Suppressor macrophage (primary cell): ENCODE results near the gene MATN4.

Source experiments
- DNase-seq, 4 experiments: peaks; one replicate each; pipeline ENCODE4 v3.0.0-alpha.2; 2020 to 2022

Gene MATN4

GRCh38 chr20:45289942-45290676 lies 18.0 kb downstream of the MATN4 start:
- DNase-seq: no peak

- DNase-seq: no peak
Observed at GRCh38 chr20:45288860-45289259, 19.2 kb downstream of the MATN4 start.

- DNase-seq: no peak
Observed at GRCh38 chr20:45288376-45288775, 19.7 kb downstream of the MATN4 start.

DNA sequence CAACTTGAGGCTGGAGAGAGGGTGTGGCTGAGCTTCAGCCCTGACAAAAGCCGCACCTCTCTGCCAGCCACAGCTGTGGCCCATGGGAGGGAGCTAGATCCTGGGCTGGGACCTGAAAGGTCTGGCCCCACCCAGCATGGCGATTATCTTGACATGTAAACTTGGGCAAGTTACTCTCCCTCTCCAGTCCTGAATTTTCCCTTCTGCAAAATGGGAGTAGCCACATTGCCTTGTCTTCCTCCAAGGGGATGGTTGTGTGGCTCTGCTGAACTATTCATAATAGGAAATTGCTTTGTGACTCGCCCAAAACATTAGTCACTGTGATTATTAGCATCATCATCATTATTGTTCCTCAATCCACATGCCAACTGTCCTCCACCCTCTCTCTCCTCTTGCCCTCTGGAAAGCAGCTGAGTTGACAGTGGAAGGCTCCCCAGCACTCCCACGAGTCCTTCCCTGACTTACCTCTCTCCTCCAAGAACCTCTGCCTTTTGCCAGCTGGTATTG lies 24.5 kb downstream of the MATN4 start:
- peak in 3 of 4 experiments; percentile 11 to 40 (median 23) for DNase-seq

- no peak for DNase-seq
Observed at GRCh38 chr20:45282700-45283550, 25.2 kb downstream of the MATN4 start.

GRCh38 chr20:45279992-45280391 lies 28.1 kb downstream of the MATN4 start:
- no peak for DNase-seq

- no peak for DNase-seq
Observed at GRCh38 chr20:45275338-45275737, 32.8 kb downstream of the MATN4 start.

- no peak for DNase-seq
Observed at GRCh38 chr20:45269754-45270270, 38.3 kb downstream of the MATN4 start.

DNA sequence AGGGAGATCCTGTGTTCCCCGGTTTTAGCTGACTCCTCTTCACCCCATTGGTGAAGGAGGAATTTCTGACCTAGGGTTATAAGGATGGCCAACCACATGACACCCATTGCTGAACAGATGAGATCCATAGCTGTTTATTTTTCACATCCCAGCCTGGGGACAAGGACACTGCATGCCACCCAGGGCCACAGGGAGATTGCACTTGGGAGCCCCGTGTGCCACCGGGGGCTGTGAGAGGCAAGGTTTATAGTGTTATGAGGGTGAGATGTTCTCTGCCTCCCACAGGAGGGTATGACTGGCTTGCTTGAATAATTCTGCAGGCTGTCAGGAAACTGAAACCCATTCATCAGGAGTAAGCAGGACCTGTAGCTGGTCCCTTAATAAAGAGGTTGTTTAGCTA lies 39.0 kb downstream of the MATN4 start:
- no peak for DNase-seq

GRCh38 chr20:45268531-45268930 lies 39.6 kb downstream of the MATN4 start:
- no peak for DNase-seq

- DNase-seq: no peak
Observed at GRCh38 chr20:45266977-45267376, 41.1 kb downstream of the MATN4 start.

- DNase-seq: no peak
Observed at GRCh38 chr20:45263556-45264266, 44.4 kb downstream of the MATN4 start.

DNA sequence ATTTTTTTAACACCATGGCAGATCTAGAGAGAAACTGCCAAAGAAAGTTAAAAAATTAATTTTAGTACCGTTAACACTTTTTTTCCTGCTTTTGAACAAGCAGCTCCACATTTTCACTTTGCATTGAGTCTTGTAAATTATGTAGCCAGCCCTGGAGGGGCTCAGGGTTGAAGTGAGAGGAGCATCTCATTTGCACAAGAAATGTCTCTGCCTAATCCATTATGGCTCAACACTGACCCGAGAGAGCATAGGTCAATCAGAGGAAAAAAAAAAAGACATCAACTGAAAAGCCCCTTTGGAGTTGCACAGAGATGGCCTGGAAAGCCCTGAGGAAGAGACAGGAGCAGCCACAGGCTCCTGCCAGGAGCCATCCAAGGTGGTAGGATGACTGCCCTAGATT lies 49.4 kb downstream of the MATN4 start:
- DNase-seq: no peak

DNA sequence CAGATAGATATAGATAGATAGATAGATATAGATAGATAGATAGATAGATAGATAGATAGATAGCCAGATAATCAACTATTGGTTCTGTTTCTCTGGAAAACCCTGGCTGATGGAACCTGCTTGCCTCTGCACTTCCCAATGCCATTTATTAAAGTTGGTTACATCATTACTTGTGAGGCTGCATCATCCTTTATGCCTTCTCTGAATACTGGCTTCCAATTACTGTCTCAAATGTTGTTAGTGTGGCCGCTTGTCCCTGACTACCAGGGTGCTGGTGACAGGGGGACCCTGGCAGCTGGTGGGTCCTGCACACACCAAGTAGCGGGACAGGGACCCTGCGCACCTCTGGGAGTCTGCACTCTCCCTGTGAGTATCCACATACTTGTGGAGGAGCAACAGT lies 49.8 kb downstream of the MATN4 start:
- no peak for DNase-seq

DNA sequence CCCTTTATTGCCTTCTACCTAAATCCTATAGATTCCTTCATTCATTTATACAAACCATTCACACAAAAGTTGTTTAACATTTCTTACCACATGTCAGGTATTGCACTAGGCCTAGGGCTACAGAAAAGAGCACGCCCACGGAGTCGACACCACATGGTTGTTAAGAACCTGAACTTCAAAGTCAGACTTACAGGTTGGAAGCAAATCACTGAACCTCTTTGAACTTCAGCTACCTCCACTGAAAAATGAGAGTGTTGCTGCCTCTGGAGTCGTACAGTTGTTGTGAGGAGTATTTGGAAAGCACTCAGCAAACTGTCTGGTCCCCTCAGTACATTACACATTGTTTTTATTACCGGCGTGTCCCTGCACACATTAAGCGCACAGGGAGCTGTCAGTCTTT lies 50.4 kb downstream of the MATN4 start:
- peak in 2 of 4 experiments; percentile 2 to 8 for DNase-seq

DNA sequence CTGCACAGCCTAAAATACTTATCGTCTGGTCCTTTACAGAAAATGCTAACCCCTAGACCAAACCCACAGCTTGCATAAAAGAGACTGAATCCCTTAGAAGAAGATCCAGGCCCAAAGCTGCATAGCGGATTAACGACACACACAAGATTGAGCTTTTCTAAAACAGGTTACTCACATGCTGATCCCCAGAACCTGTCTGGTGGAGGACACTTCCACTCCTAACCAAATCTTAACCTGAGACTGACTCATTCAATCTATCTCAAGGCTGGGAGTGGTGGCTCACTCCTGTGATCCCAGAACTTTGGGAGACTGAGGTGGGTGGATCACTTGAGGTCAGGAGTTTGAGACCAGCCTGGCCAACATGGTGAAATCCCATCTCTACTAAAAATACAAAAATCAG lies 50.9 kb downstream of the MATN4 start:
- no peak for DNase-seq

- DNase-seq: peak; percentile 60 to 85 (median 78)
Observed at GRCh38 chr20:45254383-45255262, 53.5 kb downstream of the MATN4 start, which contains the start of gene SLPI. Gene SLPI, minus strand, starts transcription at chr20:45254564. Its CDS starts 21 bp downstream, at chr20:45254543.

- DNase-seq: no peak
Observed at GRCh38 chr20:45253261-45253660, 54.8 kb downstream of the MATN4 start.

GRCh38 chr20:45251884-45252560 lies 56.1 kb downstream of the MATN4 start:
- no peak for DNase-seq

GRCh38 chr20:45248609-45249008 lies 59.5 kb downstream of the MATN4 start:
- DNase-seq: no peak

DNA sequence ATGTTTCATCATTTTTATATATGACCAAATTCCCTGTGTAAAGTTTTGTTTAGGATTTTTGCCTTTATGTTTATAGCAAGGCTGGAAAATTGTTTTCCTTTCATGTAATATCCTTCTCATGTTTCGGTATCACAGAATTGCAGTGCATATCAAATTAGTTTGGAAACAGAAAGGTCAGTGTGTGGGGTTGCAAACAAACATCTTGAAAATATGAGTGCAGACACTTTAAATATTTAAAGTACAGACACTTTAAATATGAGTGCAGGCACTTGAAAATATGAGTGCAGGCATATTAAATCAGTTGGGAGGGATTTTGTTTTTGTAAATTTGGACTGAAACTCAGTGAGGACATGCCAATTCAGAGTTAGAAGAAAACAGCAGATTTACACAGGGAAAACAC lies 60.2 kb downstream of the MATN4 start:
- no peak for DNase-seq
